H9 (cell line): ENCODE measurements around the gene CXCL14. TPM values are rescaled to one million over a fixed set of nuclear protein-coding genes. Genes with fewer than 3 reads are reported as not detected.

Experiments used
- DNase-seq: peaks from one replicate; pipeline ENCODE4 v3.0.0-alpha.2; 2017
- H2AFZ ChIP-seq: one replicate; pipeline ENCODE4 v1.6.1; 2013; ENCODE audit warnings: mild to moderate bottlenecking, low read length, control low read depth, moderate library complexity
- H2AK5ac ChIP-seq: 2 replicates; pipeline ENCODE4 v1.6.1; 2013; ENCODE audit warnings: low read length, control low read depth, mixed read lengths; ENCODE audit not compliant: insufficient read length
- H2BK120ac ChIP-seq: one replicate; pipeline ENCODE4 v1.6.1; 2013; ENCODE audit warnings: low read depth, mild to moderate bottlenecking, low read length, control low read depth, inconsistent platforms; ENCODE audit not compliant: poor library complexity, severe bottlenecking
- H2BK12ac ChIP-seq: 2 replicates; pipeline ENCODE4 v1.6.1; 2013; ENCODE audit warnings: low read length, control low read depth, mixed read lengths, low read depth; ENCODE audit not compliant: insufficient read length
- H2BK15ac ChIP-seq: 2 replicates; pipeline ENCODE4 v1.6.1; 2013; ENCODE audit warnings: low read depth, low read length, control low read depth
- H2BK20ac ChIP-seq: one replicate; pipeline ENCODE4 v1.6.1; 2013; ENCODE audit warnings: low read depth, mild to moderate bottlenecking, low read length, control low read depth, inconsistent platforms; ENCODE audit not compliant: poor library complexity, severe bottlenecking
- H2BK5ac ChIP-seq: 2 replicates; pipeline ENCODE4 v1.6.1; 2013; ENCODE audit warnings: low read length, control low read depth, mixed read lengths; ENCODE audit not compliant: insufficient read length
- H3K14ac ChIP-seq: 2 replicates; pipeline ENCODE4 v1.6.1; 2013; ENCODE audit warnings: low read length, control low read depth; ENCODE audit not compliant: insufficient read depth
- H3K18ac ChIP-seq: 2 replicates; pipeline ENCODE4 v1.6.1; 2013; ENCODE audit warnings: low read depth, mild to moderate bottlenecking, mixed read lengths, low read length, control low read depth; ENCODE audit not compliant: insufficient read length
- H3K23ac ChIP-seq: 2 replicates; pipeline ENCODE4 v1.6.1; 2013; ENCODE audit warnings: low read length, control low read depth, mixed read lengths, low read depth; ENCODE audit not compliant: insufficient read length
- H3K23me2 ChIP-seq: 2 replicates; pipeline ENCODE4 v1.6.1; 2013; ENCODE audit warnings: low read depth, mild to moderate bottlenecking, mixed read lengths, low read length, control low read depth; ENCODE audit not compliant: insufficient read length, poor library complexity, severe bottlenecking
- H3K27ac ChIP-seq: 2 replicates; pipeline ENCODE4 v1.5.1; 2013; ENCODE audit warnings: low read length, control low read depth, mixed read lengths, low read depth; ENCODE audit not compliant: insufficient read length
- H3K27me3 ChIP-seq: 2 replicates; pipeline ENCODE4 v1.6.1; 2013; ENCODE audit warnings: low read length, control low read depth, inconsistent platforms; ENCODE audit not compliant: insufficient read depth
- H3K4ac ChIP-seq: 2 replicates; pipeline ENCODE4 v1.6.1; 2013; ENCODE audit warnings: low read depth, mild to moderate bottlenecking, control low read depth, inconsistent platforms, low read length, moderate library complexity
- H3K4me1 ChIP-seq: 2 replicates; pipeline ENCODE4 v1.6.1; 2013; ENCODE audit warnings: low read length, control low read depth, inconsistent platforms; ENCODE audit not compliant: insufficient read depth
- H3K4me2 ChIP-seq: 2 replicates; pipeline ENCODE4 v1.6.1; 2013; ENCODE audit warnings: low read length, control low read depth, mixed read lengths; ENCODE audit not compliant: insufficient read length, insufficient read depth
- H3K56ac ChIP-seq: 2 replicates; pipeline ENCODE4 v1.6.1; 2013; ENCODE audit warnings: low read depth, mild to moderate bottlenecking, mixed read lengths, low read length, control low read depth; ENCODE audit not compliant: insufficient read length
- H3K79me1 ChIP-seq: 2 replicates; pipeline ENCODE4 v1.6.1; 2013; ENCODE audit warnings: low read depth, mild to moderate bottlenecking, moderate library complexity, low read length, control low read depth, inconsistent platforms; ENCODE audit not compliant: insufficient read depth, poor library complexity, severe bottlenecking
- H3K79me2 ChIP-seq: 2 replicates; pipeline ENCODE4 v1.6.1; 2013; ENCODE audit warnings: low read length, control low read depth, inconsistent platforms; ENCODE audit not compliant: insufficient read depth
- H3K9ac ChIP-seq: 2 replicates; pipeline ENCODE4 v1.6.1; 2013; ENCODE audit warnings: low read length, control low read depth, mixed read lengths; ENCODE audit not compliant: insufficient read length; ENCODE audit errors: extremely low read depth
- H3K9me3 ChIP-seq: one replicate; pipeline ENCODE4 v1.6.1; 2013; ENCODE audit warnings: low read depth, low read length, inconsistent platforms; ENCODE audit not compliant: control insufficient read depth
- H3T11ph ChIP-seq: one replicate; pipeline ENCODE4 v1.6.1; 2013; ENCODE audit warnings: mild to moderate bottlenecking, low read length, control low read depth, inconsistent platforms
- H4K20me1 ChIP-seq: one replicate; pipeline ENCODE4 v1.6.1; 2013; ENCODE audit not compliant: control insufficient read depth, insufficient read length, insufficient read depth
- H4K5ac ChIP-seq: 2 replicates; pipeline ENCODE4 v1.6.1; 2013; ENCODE audit warnings: low read depth, mild to moderate bottlenecking, mixed read lengths, low read length, control low read depth; ENCODE audit not compliant: insufficient read length
- H4K8ac ChIP-seq: replicated peaks from 2 replicates; pipeline ENCODE4 v1.6.1; 2013; ENCODE audit warnings: low read length, control low read depth, mixed read lengths, low read depth; ENCODE audit not compliant: insufficient read length
- H4K91ac ChIP-seq: 2 replicates; pipeline ENCODE4 v1.6.1; 2013; ENCODE audit warnings: low read depth, mild to moderate bottlenecking, moderate library complexity, mixed read lengths, low read length, control low read depth; ENCODE audit not compliant: insufficient read length
- H3K27ac Mint-ChIP-seq, 3 experiments: 2 replicates in 2 of 3; 3 replicates in 1 of 3; pipeline ENCODE4 v1.8.0; 2020 to 2021; ENCODE audit warnings: mixed read lengths in 3 of 3, mild to moderate bottlenecking in 1 of 3, moderate library complexity in 1 of 3
- H3K27me3 Mint-ChIP-seq: 2 replicates; pipeline ENCODE4 v1.8.0; 2021; ENCODE audit warnings: low read depth, mild to moderate bottlenecking, moderate library complexity, mixed read lengths
- H3K36me3 Mint-ChIP-seq, 3 experiments: 2 replicates in 2 of 3; 3 replicates in 1 of 3; pipeline ENCODE4 v1.8.0; 2020 to 2021; ENCODE audit warnings: low read depth in 3 of 3, mixed read lengths in 3 of 3; ENCODE audit not compliant: insufficient read depth in 1 of 3
- H3K4me1 Mint-ChIP-seq, 2 experiments: 2 replicates each; pipeline ENCODE4 v1.8.0; 2020; ENCODE audit warnings: mixed read lengths in 2 of 2
- H3K4me3 Mint-ChIP-seq, 2 experiments: 2 replicates in 1 of 2; 3 replicates in 1 of 2; pipeline ENCODE4 v1.8.0; 2020 to 2021; ENCODE audit warnings: mild to moderate bottlenecking in 2 of 2, mixed read lengths in 2 of 2, moderate library complexity in 1 of 2
- H3K9me3 Mint-ChIP-seq, 2 experiments: 2 replicates in 1 of 2; 3 replicates in 1 of 2; pipeline ENCODE4 v1.8.0; 2020; ENCODE audit warnings: mild to moderate bottlenecking in 2 of 2, mixed read lengths in 2 of 2, moderate library complexity in 1 of 2
- CTCF ChIP-seq: fragments of 200-600 bp; sonication (generic); conservative IDR thresholded peaks from 3 replicates; pipeline ENCODE4 v1.8.0; 2021; ENCODE audit warnings: antibody characterized with exemption, mild to moderate bottlenecking
- WGBS: extraction: QIAGEN DNeasy Blood & Tissue Kit; methylation state at CpG from one replicate; pipeline ENCODE4 v1.1.7; 2013; ENCODE audit warnings: missing lambda C conversion rate, low lambda C conversion rate, mixed read lengths; ENCODE audit not compliant: insufficient read length; ENCODE audit errors: extremely low coverage; 5-methylcytosine and 5-hydroxymethylcytosine counted together
- total RNA-seq: library from RNA; stranded (reverse); gene quantifications from 2 replicates; pipeline ENCODE4 v1.2.1, GENCODE V29; 2021

CXCL14 gene
- total RNA-seq, 1 experiment from 2014 or later: 1.1 TPM

- H3K4ac ChIP-seq: no peak overlapping the region
- H2BK15ac ChIP-seq: no peak overlapping the region
- TF ChIP-seq CTCF: no peak
- Mint-ChIP-seq H3K36me3 (no peaks in the 10 kb centered on the region), H3K27ac (no peak overlapping the region), H3K27me3 (peaks cover 77% of the 10 kb centered on the region), H3K9me3 (no peaks in the 10 kb centered on the region), H3K4me3 (no peak overlapping the region), H3K4me1 (peaks cover 8 to 17% of the 10 kb centered on the region in 2 experiments)
- H3K4me2 ChIP-seq: no peak overlapping the region
- no peak overlapping the region for H4K91ac ChIP-seq
- no peaks in the 10 kb centered on the region for H3K4me1 ChIP-seq
- H3K23ac ChIP-seq: no peak overlapping the region
- no CpG with 5 or more reads among the region's 6 CpGs for WGBS
- no peaks in the 10 kb centered on the region for H3K9me3 ChIP-seq
- H3K9ac ChIP-seq: no peak overlapping the region
- H3K23me2 ChIP-seq: no peaks in the 10 kb centered on the region
- no peak overlapping the region for H2BK5ac ChIP-seq
- no peak overlapping the region for H4K8ac ChIP-seq
- no peaks in the 10 kb centered on the region; the same call in 1 of the 2 replicates for H3K27me3 ChIP-seq
- peak overlapping the region; percentile 61 for H2BK20ac ChIP-seq
- H2BK120ac ChIP-seq: no peak overlapping the region
- no peak overlapping the region for H2AK5ac ChIP-seq
- no peak overlapping the region for H3K56ac ChIP-seq
- DNase-seq: no peak
- H3K14ac ChIP-seq: no peak overlapping the region
- no peak overlapping the region for H3K27ac ChIP-seq
- H4K20me1 ChIP-seq: no peaks in the 10 kb centered on the region
- H4K5ac ChIP-seq: peak overlapping the region; percentile 28
- no peaks in the 10 kb centered on the region for H3K79me1 ChIP-seq
- H3K18ac ChIP-seq: no peak overlapping the region
- H3T11ph ChIP-seq: no peak overlapping the region
- H3K79me2 ChIP-seq: no peaks in the 10 kb centered on the region
- peak overlapping the region; percentile 65 for H2AFZ ChIP-seq
- H2BK12ac ChIP-seq: no peak overlapping the region
Observed at GRCh38 chr5:135559354-135559753, 19.4 kb downstream of the CXCL14 start.
